GM12865 (cell line): ENCODE results near the gene ZNF488.

Source experiments
- DNase-seq: peaks from one replicate; pipeline ENCODE4 v3.0.0; 2010; ENCODE audit warnings: low read depth
- H3K4me3 ChIP-seq: 2 replicates; pipeline ENCODE4 v1.5.1; 2011; ENCODE audit warnings: mild to moderate bottlenecking, low read depth, low read length, control low read depth
- CTCF ChIP-seq: IDR thresholded peaks from 2 replicates; pipeline ENCODE4 v1.5.1; 2011; ENCODE audit warnings: low read length, control low read depth, low read depth, inconsistent platforms; ENCODE audit not compliant: insufficient read depth; ENCODE audit errors: missing control alignments

ZNF488 gene

GRCh38 chr10:47316131-47316530 is 68.0 kb downstream of the ZNF488 start:
- no peak overlapping the region for H3K4me3 ChIP-seq
- DNase-seq, result no peak
- TF ChIP-seq CTCF, result no peak
